Glutamatergic neuron (in vitro differentiated cells): Measurements from ENCODE around the gene TIMM29. TPM values are rescaled to one million over a fixed set of nuclear protein-coding genes. Genes with fewer than 3 reads are reported as not detected.
A peak's percentile ranks its signal among the peaks of the same experiment; 100 is the strongest.

Experiments used
- DNase-seq: peaks from one replicate; pipeline ENCODE4 v3.0.0; 2022
- H3K27ac Mint-ChIP-seq: one replicate; pipeline ENCODE4 v1.8.0; 2020; ENCODE audit warnings: mild to moderate bottlenecking, mixed read lengths, inconsistent platforms; ENCODE audit not compliant: unreplicated experiment
- H3K27me3 Mint-ChIP-seq: one replicate; pipeline ENCODE4 v1.8.0; 2020; ENCODE audit warnings: mild to moderate bottlenecking, moderate library complexity, mixed read lengths, inconsistent platforms; ENCODE audit not compliant: unreplicated experiment
- H3K36me3 Mint-ChIP-seq: one replicate; pipeline ENCODE4 v1.8.0; 2020; ENCODE audit warnings: mild to moderate bottlenecking, mixed read lengths, inconsistent platforms; ENCODE audit not compliant: unreplicated experiment
- H3K4me1 Mint-ChIP-seq: one replicate; pipeline ENCODE4 v1.8.0; 2020; ENCODE audit warnings: mild to moderate bottlenecking, low read depth, mixed read lengths, inconsistent platforms; ENCODE audit not compliant: unreplicated experiment
- H3K4me3 Mint-ChIP-seq: one replicate; pipeline ENCODE4 v1.8.0; 2020; ENCODE audit warnings: mild to moderate bottlenecking, mixed read lengths, inconsistent platforms; ENCODE audit not compliant: unreplicated experiment
- H3K9me3 Mint-ChIP-seq: one replicate; pipeline ENCODE4 v1.8.0; 2020; ENCODE audit warnings: mild to moderate bottlenecking, moderate library complexity, mixed read lengths, inconsistent platforms; ENCODE audit not compliant: unreplicated experiment
- long read RNA-seq: library from polyadenylated mRNA; unstranded; transcript quantifications from one replicate; pipeline ENCODE4 v2.0.0, GENCODE V29; 2020; ENCODE audit not compliant: unreplicated experiment
- total RNA-seq: library from RNA; stranded (reverse); fragmentation: NEBNext Ultra II Directional; extraction: Animal tissue kit (Norgen Biotek cat#: 25700); gene quantifications from one replicate; pipeline ENCODE4 v1.2.1, GENCODE V29; 2021; ENCODE audit not compliant: unreplicated experiment
- TF ChIP-seq, protein P1 (sequence below): fragments of 200-600 bp; sonication (generic); IDR thresholded peaks from one replicate; pipeline ENCODE4 v1.5.0; 2021; ENCODE audit not compliant: partially characterized antibody, unreplicated experiment

The TIMM29 gene
- 31.8 TPM for total RNA-seq
- long read RNA-seq, transcript TIMM29-201 (2 exons, 1,425 nt) = major isoform, 14 of 18 reads
- long read RNA-seq, partial matches to known transcripts = 0 of 18 reads
- long read RNA-seq, other reads (novel, unspliced or antisense) = 4 of 18 reads

GRCh38 chr19:10928563-10929401, at the start of gene TIMM29, which contains the start of gene YIPF2:
TIMM29 (plus strand) TSS chr19:10928811; CDS start chr19:10928823, 12 bp downstream.
YIPF2 (minus strand) TSS chr19:10928639; CDS start chr19:10928410, 229 bp downstream.
- H3K27me3 Mint-ChIP-seq = peaks cover 10% of the 10 kb centered on the region
- peaks cover 6% of the 10 kb centered on the region for H3K9me3 Mint-ChIP-seq
- peak; percentile 95 for DNase-seq
- peak within 1 kb of the TSS; percentile 82 for H3K27ac Mint-ChIP-seq
- H3K4me1 Mint-ChIP-seq = peaks cover 3% of the 10 kb centered on the region
- TF ChIP-seq, protein P1, sequence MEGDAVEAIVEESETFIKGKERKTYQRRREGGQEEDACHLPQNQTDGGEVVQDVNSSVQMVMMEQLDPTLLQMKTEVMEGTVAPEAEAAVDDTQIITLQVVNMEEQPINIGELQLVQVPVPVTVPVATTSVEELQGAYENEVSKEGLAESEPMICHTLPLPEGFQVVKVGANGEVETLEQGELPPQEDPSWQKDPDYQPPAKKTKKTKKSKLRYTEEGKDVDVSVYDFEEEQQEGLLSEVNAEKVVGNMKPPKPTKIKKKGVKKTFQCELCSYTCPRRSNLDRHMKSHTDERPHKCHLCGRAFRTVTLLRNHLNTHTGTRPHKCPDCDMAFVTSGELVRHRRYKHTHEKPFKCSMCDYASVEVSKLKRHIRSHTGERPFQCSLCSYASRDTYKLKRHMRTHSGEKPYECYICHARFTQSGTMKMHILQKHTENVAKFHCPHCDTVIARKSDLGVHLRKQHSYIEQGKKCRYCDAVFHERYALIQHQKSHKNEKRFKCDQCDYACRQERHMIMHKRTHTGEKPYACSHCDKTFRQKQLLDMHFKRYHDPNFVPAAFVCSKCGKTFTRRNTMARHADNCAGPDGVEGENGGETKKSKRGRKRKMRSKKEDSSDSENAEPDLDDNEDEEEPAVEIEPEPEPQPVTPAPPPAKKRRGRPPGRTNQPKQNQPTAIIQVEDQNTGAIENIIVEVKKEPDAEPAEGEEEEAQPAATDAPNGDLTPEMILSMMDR = no peak
- H3K36me3 Mint-ChIP-seq = no peaks in the 10 kb centered on the region
- H3K4me3 Mint-ChIP-seq = peak within 1 kb of the TSS; percentile 87

GRCh38 chr19:10881403-10882107, 47.1 kb upstream of the TIMM29 start:
- H3K4me3 Mint-ChIP-seq = peak overlapping the region; percentile 84
- peaks cover 38% of the 10 kb centered on the region for H3K4me1 Mint-ChIP-seq
- peaks cover 10% of the 10 kb centered on the region for H3K9me3 Mint-ChIP-seq
- peak; percentile 92 for DNase-seq
- H3K27ac Mint-ChIP-seq = peak overlapping the region; percentile 94
- no peaks in the 10 kb centered on the region for H3K36me3 Mint-ChIP-seq
- H3K27me3 Mint-ChIP-seq = peaks cover 2% of the 10 kb centered on the region
- TF ChIP-seq, protein P1 = no peak

DNA sequence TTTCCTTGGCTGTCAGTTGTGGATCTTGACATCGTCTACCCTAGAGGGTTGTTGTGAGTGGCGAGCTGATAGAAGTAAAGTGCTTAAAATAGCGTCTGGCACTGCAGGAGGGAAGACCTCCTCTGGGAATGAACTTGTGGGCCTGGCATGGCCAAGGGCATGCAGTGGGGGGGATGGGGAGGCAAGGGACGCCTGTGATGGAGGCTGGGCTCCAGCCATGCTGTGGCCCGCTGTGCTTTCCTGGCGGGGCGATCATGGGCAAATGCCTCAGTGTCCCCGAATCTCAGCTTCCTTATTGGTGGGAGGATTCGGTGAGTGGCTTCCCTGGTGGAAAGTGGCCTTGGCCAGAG, 46.5 kb upstream of the TIMM29 start:
- TF ChIP-seq, protein P1 = no peak
- H3K36me3 Mint-ChIP-seq = no peaks in the 10 kb centered on the region
- peaks cover 37% of the 10 kb centered on the region for H3K4me1 Mint-ChIP-seq
- peaks cover 10% of the 10 kb centered on the region for H3K9me3 Mint-ChIP-seq
- peak overlapping the region; percentile 84 for H3K4me3 Mint-ChIP-seq
- H3K27me3 Mint-ChIP-seq = peaks cover 2% of the 10 kb centered on the region
- H3K27ac Mint-ChIP-seq = peak overlapping the region; percentile 94
- DNase-seq = no peak

- DNase-seq = no peak
- TF ChIP-seq, protein P1 = no peak
- no peak overlapping the region for H3K4me3 Mint-ChIP-seq
- no peaks in the 10 kb centered on the region for H3K36me3 Mint-ChIP-seq
- peaks cover 46% of the 10 kb centered on the region for H3K4me1 Mint-ChIP-seq
- peaks cover 2% of the 10 kb centered on the region for H3K27me3 Mint-ChIP-seq
- H3K9me3 Mint-ChIP-seq = peaks cover 14% of the 10 kb centered on the region
- H3K27ac Mint-ChIP-seq = no peak overlapping the region
Observed at GRCh38 chr19:10884274-10884673, 44.3 kb upstream of the TIMM29 start.
